GM06990 (cell line): ENCODE data around the gene HSBP1.

Experiments
- DNase-seq: peaks from one replicate; pipeline ENCODE4 v3.0.0-alpha.2; 2011; ENCODE audit not compliant: insufficient read length; ENCODE audit errors: extremely low read depth
- H3K27me3 ChIP-seq: replicated peaks from 2 replicates; pipeline ENCODE4 v1.6.0; 2011; ENCODE audit warnings: low read length; ENCODE audit not compliant: control insufficient read depth, insufficient read depth
- H3K36me3 ChIP-seq: 2 replicates; pipeline ENCODE4 v1.5.1; 2011; ENCODE audit warnings: low read length; ENCODE audit not compliant: control insufficient read depth, insufficient read depth
- H3K4me3 ChIP-seq: replicated peaks from 2 replicates; pipeline ENCODE4 v1.5.1; 2011; ENCODE audit warnings: low read depth, mild to moderate bottlenecking, control low read depth, low read length
- CTCF ChIP-seq: IDR thresholded peaks from 2 replicates; pipeline ENCODE4 v1.5.1; 2011; ENCODE audit warnings: low read length, control low read depth, mild to moderate bottlenecking, inconsistent platforms; ENCODE audit not compliant: insufficient read depth, poor library complexity, severe bottlenecking

The HSBP1 gene

DNA sequence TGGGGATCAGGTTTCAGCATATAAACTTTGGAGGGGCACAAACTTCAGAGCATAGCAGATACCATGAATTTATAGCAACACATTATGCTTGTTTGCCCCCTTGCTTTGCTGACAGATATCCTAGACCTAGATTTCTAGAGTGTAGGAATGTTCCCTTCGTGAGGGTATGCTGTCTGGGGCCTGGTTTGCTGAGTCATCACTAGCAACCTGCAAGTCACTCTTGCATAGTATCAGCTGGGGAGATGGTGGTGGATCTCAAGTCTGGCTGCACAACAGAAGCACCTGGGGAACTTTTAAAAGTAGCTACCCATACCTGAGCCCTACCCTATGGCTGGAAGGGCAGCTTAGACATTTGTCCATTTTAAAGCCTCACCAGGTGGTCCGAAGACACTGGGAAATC, 22.3 kb upstream of the HSBP1 start:
- no peak for DNase-seq
- no peak for TF ChIP-seq CTCF
- no peak overlapping the region for H3K4me3 ChIP-seq
- no peaks in the 10 kb centered on the region; the same call in 1 of the 2 replicates for H3K27me3 ChIP-seq
- H3K36me3 ChIP-seq = no peaks in the 10 kb centered on the region

DNA sequence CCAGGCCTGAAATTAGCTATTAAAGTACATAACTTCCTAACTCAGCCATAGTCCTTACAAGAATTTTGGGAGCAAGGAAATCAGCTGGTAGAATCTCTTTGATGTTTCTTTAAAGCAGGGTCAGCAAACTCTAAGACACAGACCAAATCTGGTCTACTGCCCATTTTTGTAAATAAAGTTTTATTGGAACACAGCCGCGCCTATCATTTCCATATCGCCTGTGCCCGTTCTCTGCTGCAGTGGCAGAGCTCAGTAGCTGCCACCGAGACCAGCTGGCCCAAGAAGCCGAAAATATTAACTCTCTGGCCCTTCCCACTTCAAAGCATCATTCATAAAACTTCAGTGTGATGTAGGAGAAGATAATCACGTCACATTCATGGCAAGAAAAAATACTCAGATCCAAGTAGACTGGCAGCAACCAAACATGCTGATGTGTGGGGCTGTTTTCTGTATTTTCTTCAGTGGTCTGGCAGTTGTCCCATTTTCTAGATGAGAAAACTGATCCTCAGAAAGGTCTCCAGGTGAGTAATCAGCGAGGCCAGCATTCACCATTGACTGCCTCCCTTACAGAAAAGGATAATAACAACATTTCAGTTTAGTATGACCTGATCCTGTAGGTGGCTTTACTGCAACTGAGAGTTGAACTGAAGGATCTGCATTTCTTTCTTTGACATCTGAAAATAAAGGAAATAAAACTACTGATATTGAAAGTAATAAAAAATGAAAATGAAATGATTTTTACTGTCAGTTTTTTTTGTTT, 18.0 kb upstream of the HSBP1 start:
- Histone ChIP-seq H3K27me3 (no peaks in the 10 kb centered on the region; the same call in 1 of the 2 replicates), H3K36me3 (no peaks in the 10 kb centered on the region), H3K4me3 (no peak overlapping the region)
- no peak for TF ChIP-seq CTCF
- no peak for DNase-seq

DNA sequence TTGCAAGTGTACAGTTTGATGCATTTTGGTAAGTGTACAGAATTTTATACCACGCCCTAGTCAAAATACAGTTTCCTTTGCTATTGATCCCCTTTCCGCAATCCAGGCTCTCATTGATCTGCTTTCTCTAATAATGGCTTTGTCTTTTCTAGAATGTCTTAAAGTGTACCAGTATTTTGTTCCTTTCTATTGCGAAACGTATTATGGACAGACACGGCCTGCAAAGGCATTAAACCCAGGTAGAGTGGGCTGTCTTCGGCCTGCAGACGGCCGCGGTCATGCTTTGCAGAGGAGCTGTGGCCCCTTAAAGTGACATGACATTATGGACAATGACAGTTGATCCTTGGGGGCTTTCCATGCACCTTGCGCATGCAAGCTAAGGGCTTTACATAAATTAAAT, 15.9 kb upstream of the HSBP1 start:
- Histone ChIP-seq H3K4me3 (no peak overlapping the region), H3K36me3 (no peaks in the 10 kb centered on the region), H3K27me3 (no peaks in the 10 kb centered on the region; the same call in 1 of the 2 replicates)
- no peak for DNase-seq
- no peak for TF ChIP-seq CTCF

DNA sequence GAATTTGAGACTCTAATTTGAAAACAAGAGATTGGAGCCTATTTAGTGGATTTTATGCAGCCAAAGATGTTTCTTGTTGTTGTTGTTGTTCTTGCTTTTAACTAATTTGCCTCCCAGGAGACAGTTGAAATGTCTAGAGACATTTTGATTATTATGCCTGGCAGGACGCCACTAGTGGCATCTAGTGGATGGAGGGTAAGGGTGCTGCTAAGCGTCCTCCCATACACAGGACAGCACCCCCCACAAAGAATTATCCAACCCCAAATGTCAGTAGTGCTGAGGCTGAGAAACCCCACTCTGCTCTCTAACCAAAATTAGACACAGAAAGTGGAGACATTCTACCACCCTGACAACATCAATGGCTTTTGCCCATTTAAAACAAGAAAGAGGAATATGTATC, 15.4 kb upstream of the HSBP1 start:
- H3K4me3 ChIP-seq = no peak overlapping the region
- no peaks in the 10 kb centered on the region; the same call in 1 of the 2 replicates for H3K27me3 ChIP-seq
- no peak for DNase-seq
- TF ChIP-seq CTCF = peak; percentile 26
- no peaks in the 10 kb centered on the region for H3K36me3 ChIP-seq

DNA sequence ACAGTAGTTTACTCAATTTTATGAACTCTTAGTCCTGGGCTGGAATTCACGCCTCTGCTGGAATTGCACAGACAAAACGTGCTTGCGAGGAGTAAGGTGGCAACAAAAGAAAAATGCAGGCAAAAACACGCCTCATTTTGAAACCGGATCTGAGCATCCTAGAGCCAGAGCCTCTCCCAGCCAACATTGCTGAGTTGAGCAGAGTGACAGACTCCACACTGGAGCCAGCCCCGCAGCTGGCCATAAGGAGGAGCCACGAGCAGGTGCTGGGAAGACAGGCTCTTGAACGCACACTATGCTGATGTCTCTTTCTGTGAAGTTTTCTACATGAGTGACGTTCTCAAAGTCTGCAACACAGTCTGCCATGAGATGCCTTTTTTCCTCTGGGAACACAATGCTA, 14.6 kb upstream of the HSBP1 start:
- Histone ChIP-seq H3K4me3 (no peak overlapping the region), H3K36me3 (no peaks in the 10 kb centered on the region), H3K27me3 (no peaks in the 10 kb centered on the region; the same call in 1 of the 2 replicates)
- no peak for DNase-seq
- TF ChIP-seq CTCF = no peak
